ENCODE data around the gene NUFIP1. TPM values are rescaled to one million over a fixed set of nuclear protein-coding genes. Genes with fewer than 3 reads are reported as not detected.
"Not testable (repeated sequence)": the region's sequence is repeated elsewhere in the genome, so short reads cannot be mapped to it uniquely, and the experiment has no call there.

The NUFIP1 gene
- total RNA-seq, 2 donors from 2014 or later: 6.6 to 8.1 TPM

GRCh38 chr13:44906230-44906629, 83.0 kb downstream of the NUFIP1 start:
- Mint-ChIP-seq H3K27ac (no peak overlapping the region), H3K9me3 (peaks cover 3 to 10% of the 10 kb centered on the region in 2 donors), H3K36me3 (peaks cover 5 to 8% of the 10 kb centered on the region in 2 donors)
- no peak for ATAC-seq
- no peak for DNase-seq (ENCODE audit: low spot score in 2 of 2)

DNA sequence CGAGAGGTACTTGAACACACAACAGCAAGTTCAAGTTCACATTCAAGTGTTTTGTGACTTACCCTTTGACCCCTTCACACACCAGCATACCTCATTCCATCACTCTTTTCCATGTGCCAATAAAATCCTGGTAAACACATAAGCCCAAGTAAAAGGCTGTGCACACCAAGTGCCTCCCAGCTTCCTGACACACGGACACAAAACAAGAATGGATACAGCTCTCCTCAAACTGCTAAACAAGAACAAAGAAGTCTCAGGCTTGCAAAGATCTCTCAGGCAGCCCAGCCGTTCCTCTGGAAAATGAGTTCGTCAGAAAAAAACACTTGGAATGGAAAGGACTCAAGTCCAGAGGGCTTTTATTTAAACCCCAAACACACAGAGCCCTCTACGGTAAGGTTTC, 83.7 kb downstream of the NUFIP1 start:
- peaks cover 1 to 2% of the 10 kb centered on the region in 2 donors for H3K36me3 Mint-ChIP-seq
- ATAC-seq (no peak), DNase-seq (ENCODE audit: low spot score in 2 of 2) (no peak)
- H3K9me3 Mint-ChIP-seq: peaks cover 0 to 7% of the 10 kb centered on the region in 2 donors
- H3K27ac Mint-ChIP-seq: no peak overlapping the region

DNA sequence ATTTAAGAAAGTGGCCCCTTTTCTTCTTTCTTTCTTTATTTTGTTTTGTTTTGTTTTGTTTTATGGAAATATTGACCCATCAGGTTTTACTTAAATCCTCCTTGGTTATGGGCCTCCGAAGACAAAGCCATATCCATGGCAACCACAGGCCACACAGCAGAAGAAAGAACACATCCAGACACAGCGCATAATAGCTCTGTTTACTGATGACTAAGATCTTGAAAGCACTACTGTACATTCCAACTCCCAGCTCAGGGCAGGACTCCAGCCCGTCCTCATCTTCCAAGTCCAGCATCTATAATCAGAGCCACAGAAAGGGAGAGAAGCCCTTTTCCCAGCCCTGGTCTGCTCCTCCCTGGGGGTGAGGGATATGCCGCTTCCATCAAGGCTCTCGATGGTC, 84.3 kb downstream of the NUFIP1 start:
- Mint-ChIP-seq H3K9me3 (peaks cover 0 to 5% of the 10 kb centered on the region in 2 donors), H3K27ac (peak overlapping the region in 1 of 2 donors; percentile 2), H3K36me3 (no peaks in the 10 kb centered on the region)
- no peak for ATAC-seq
- no peak for DNase-seq (ENCODE audit: low spot score in 2 of 2)

GRCh38 chr13:44903574-44903985, 85.7 kb downstream of the NUFIP1 start:
- H3K9me3 Mint-ChIP-seq: no peaks in the 10 kb centered on the region
- DNase-seq (ENCODE audit: low spot score in 2 of 2) (no peak), ATAC-seq (no peak)
- no peak overlapping the region for H3K27ac Mint-ChIP-seq
- no peaks in the 10 kb centered on the region for H3K36me3 Mint-ChIP-seq

DNA sequence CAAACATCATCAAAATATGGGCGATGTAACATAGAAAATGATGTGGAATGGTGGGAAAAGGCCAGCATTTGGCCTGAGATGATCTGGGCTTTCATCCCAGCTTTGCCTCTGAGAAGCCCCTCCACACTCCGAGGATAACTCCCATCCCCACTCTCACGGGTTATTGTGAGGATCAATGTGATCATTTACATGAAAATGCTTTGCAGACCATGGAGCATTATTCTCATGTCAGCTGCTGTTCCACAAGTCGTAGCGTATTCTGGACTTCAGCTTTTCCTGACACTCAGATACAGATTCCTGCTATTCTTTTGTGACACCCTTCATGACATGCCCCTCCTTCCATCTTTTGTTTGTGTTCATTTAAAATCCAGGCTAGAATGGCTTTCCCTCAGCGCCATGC, 86.5 kb downstream of the NUFIP1 start:
- Mint-ChIP-seq H3K9me3 (no peaks in the 10 kb centered on the region), H3K36me3 (no peaks in the 10 kb centered on the region), H3K27ac (no peak overlapping the region)
- no peak for DNase-seq (ENCODE audit: low spot score in 2 of 2)
- no peak for ATAC-seq

GRCh38 chr13:44899967-44900366, 89.3 kb downstream of the NUFIP1 start:
- Mint-ChIP-seq H3K9me3 (no peaks in the 10 kb centered on the region), H3K36me3 (no peaks in the 10 kb centered on the region), H3K27ac (no peak overlapping the region)
- ATAC-seq (no peak), DNase-seq (ENCODE audit: low spot score in 2 of 2) (no peak)

DNA sequence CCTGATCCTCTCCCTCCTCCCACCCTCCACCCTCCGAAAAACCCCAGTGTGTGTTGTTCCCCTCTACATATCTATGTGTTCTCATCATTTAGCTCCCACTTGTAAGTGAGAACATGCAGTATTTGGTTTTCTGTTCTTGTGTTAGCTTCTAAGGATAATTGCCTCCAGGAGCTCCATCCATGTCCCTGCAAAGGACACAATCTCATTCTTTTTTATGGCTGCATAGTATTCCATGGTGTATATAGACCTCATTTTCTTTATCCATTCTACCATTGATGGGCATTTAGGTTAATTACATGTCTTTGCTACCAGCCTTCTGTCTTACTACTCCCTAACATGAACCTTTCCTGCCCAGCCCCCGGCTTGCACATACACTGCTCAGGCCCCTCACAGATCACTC, 91.0 kb downstream of the NUFIP1 start:
- not testable (repeated sequence) for H3K9me3 Mint-ChIP-seq; H3K36me3 Mint-ChIP-seq; ATAC-seq; H3K27ac Mint-ChIP-seq; DNase-seq (ENCODE audit: low spot score in 2 of 2)

DNA sequence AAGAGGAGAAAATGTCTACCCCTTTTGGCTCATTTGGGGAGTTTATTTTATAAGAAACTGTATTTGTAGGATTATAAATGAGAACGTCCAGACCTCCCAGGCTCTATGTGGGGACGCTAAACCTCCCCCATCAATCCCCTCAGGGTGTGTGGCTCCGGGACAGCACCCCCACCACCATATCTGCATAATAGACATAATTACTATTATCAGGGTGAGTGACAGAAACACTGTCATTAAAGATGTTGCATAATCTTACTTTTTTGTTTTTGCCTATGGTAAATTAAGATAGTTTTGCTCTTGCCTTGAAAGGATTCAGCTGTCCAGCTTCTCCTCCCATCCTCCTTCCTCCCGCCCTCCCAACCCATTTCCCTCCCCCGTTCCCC, 93.3 kb downstream of the NUFIP1 start:
- DNase-seq (ENCODE audit: low spot score in 2 of 2): no peak
- no peaks in the 10 kb centered on the region for H3K9me3 Mint-ChIP-seq
- H3K36me3 Mint-ChIP-seq: no peaks in the 10 kb centered on the region
- no peak for ATAC-seq
- no peak overlapping the region for H3K27ac Mint-ChIP-seq

- H3K9me3 Mint-ChIP-seq: no peaks in the 10 kb centered on the region
- no peaks in the 10 kb centered on the region for H3K36me3 Mint-ChIP-seq
- no peak overlapping the region for H3K27ac Mint-ChIP-seq
- DNase-seq (ENCODE audit: low spot score in 2 of 2) (no peak), ATAC-seq (no peak)
Measured at GRCh38 chr13:44895264-44895952, 93.9 kb downstream of the NUFIP1 start.

GRCh38 chr13:44894001-44894770, 95.1 kb downstream of the NUFIP1 start:
- no peak for ATAC-seq
- H3K27ac Mint-ChIP-seq: no peak overlapping the region

More at GRCh38 chr13:44894001-44894770, 95.1 kb downstream of the NUFIP1 start:
- no peaks in the 10 kb centered on the region for H3K9me3 Mint-ChIP-seq
- H3K36me3 Mint-ChIP-seq: no peaks in the 10 kb centered on the region
- DNase-seq (ENCODE audit: low spot score in 2 of 2): no peak

Other genes starting within 250 kb of the NUFIP1 start
- gene GPALPP1, start 67 bp upstream of the NUFIP1 start, total RNA-seq: 10 to 100 TPM; 24.9 to 32.9 TPM
- 10 to 100 TPM; 20.4 to 23.3 TPM for gene GTF2F2, start 131.0 kb upstream of the NUFIP1 start, total RNA-seq
- gene KCTD4, start 211.6 kb upstream of the NUFIP1 start, total RNA-seq: not detected

Data from activated naive CD4-positive, alpha-beta T cell treated with anti-CD3 and anti-CD28 coated beads, Interleukin-2, amount 50 U/mL, for 72 hours (primary cell).